HG03103 (cell line): ENCODE measurements around the gene NR5A2.

Experiments
- ATAC-seq: cut with Tn5 transposase; IDR thresholded peaks from one replicate; pipeline ENCODE4 v1.9.1; 2021; ENCODE audit warnings: low read depth; ENCODE audit not compliant: unreplicated experiment

The NR5A2 gene

GRCh38 chr1:200118779-200119505, 91.4 kb downstream of the NR5A2 start:
- ATAC-seq = no peak

GRCh38 chr1:200121421-200121820, 93.9 kb downstream of the NR5A2 start:
- ATAC-seq = no peak

DNA sequence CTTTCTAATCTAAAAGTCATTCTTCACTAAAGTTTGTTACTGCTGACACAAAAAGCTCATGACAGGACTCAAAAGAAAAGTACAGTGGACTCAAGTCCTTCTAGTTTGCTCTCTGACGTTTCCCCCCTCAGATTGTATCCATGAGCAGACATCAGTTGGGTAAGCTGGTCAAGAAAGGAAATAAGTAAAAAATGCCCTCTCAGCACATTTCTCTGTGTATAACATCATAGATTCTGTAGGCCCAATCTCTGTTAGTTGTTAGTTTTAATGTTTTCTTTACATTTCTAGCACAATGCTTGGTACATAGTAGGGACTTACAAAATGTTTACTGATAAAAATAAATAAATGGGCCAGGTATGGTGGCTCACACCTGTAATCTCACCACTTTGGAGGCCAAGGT, 96.8 kb downstream of the NR5A2 start:
- no peak for ATAC-seq

GRCh38 chr1:200128081-200128480, 100.6 kb downstream of the NR5A2 start:
- ATAC-seq = no peak

GRCh38 chr1:200128944-200129879, 101.7 kb downstream of the NR5A2 start:
- no peak for ATAC-seq

DNA sequence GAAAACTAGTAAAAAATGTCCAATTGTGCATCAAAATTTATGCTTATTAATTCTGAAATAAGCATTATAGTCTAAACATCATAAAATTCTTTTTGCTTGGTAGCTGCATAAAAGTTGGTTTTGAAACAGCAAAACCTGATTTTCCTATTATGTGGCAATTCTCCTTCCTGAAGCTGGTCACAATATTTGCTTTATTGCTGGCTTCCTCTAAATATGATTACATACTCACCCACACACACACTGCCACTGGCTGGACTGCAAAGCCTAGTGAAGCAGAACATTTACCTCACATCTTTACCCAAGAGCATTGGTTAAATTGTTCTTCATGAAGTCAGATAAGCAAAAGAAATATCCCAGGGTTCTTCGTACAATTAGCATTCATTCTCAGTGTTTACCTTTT, 103.0 kb downstream of the NR5A2 start:
- no peak for ATAC-seq

DNA sequence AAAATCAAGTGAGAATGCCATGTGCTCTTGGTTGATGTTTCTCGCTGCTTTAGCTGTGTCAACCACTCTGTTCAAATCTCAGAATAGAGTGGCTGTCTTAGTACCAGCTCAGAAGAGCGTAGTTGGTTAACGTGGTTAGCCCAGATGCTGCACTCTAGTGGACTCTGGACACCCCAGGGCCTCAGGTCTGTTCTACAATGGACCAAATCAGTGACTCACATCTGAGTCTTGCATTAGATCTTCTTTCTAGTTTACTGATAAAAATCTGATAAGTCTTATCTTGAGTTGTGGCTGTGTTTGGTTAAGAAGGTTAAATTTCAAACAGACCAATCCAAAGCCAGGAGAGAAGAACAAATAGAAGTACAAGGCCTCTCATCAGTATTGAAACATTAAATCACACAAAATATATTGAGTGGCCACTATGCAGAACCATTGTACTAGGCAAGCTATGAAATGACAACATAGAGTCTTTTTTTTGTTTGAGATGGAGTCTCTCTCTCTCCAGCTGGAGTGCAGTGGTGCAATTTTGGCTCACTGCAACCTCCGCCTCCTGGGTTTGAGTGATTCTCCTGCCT, 104.1 kb downstream of the NR5A2 start:
- no peak for ATAC-seq

DNA sequence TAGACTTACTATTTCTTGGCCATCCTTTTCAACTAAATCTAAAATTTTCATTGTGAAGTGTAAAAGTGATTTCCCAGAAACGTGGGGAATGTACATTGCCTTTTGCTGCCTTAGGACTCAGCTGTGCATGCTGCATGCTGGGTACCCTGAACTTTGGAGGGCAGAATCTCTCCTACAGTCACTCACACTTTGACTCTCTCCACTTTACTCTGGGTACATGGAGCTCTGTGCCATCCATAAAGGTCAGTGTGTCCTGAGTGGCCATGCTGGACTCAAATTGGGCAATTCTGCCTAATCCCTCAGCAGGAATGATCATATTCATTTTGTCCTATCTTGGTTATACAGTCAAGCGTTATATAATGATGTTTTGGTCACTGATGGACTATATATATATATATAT, 105.6 kb downstream of the NR5A2 start:
- no peak for ATAC-seq

- ATAC-seq = no peak
Measured at GRCh38 chr1:200134116-200134515, 106.6 kb downstream of the NR5A2 start.

- no peak for ATAC-seq
Measured at GRCh38 chr1:200136384-200136783, 108.9 kb downstream of the NR5A2 start.

DNA sequence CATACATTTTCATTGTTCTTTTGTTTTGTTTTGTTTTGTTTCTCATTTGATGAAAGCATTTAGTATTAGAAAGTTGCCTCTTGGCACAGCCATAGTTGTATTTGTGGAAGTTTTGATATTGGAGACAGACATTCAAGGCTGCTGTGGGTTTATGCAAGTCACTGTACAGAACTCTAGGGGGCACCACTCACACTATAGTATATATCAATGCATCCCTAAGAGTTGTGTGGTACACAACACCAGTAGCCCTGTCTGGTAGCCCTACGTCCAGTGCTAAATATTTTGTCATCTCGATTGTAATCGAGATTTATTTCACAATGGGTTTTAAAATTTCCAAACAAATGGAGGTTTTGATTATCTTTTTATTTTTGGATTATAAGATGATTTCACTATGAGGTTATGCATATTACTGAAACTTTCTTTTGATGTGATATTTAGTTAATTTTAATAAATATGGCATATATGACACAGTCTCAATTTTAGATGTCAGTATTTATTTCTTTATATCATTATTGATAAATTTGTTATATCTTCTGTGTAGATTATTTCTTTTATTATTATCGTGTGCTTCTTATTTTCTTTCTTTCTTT, 112.2 kb downstream of the NR5A2 start:
- ATAC-seq = peak; percentile 76

GRCh38 chr1:200143347-200143746, 115.8 kb downstream of the NR5A2 start:
- ATAC-seq = no peak

- ATAC-seq = no peak
Measured at GRCh38 chr1:200146100-200146499, 118.6 kb downstream of the NR5A2 start.

- no peak for ATAC-seq
Measured at GRCh38 chr1:200147094-200147493, 119.6 kb downstream of the NR5A2 start.

DNA sequence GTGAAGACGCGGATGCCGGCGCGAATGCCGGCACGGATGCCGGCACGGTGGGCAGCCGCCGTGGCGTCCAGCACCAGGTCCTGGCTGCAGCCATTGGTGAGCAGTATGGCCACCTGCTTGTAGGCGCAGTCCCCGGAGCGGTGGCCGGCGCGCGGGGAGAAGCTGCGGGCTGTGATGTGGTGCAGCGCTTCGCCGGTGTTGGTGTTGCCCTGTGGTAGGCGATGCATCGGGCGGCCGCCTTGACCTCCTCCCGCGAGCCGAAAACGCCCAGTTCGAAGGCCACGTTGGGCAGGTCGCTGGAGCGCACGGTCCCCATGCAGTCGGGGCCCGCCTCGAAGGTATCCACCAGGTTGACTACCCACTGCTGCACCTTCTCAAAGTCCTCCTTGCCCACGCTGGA, 120.2 kb downstream of the NR5A2 start:
- no peak for ATAC-seq

GRCh38 chr1:200150006-200150405, 122.5 kb downstream of the NR5A2 start:
- no peak for ATAC-seq

GRCh38 chr1:200150721-200151120, 123.2 kb downstream of the NR5A2 start:
- no peak for ATAC-seq

DNA sequence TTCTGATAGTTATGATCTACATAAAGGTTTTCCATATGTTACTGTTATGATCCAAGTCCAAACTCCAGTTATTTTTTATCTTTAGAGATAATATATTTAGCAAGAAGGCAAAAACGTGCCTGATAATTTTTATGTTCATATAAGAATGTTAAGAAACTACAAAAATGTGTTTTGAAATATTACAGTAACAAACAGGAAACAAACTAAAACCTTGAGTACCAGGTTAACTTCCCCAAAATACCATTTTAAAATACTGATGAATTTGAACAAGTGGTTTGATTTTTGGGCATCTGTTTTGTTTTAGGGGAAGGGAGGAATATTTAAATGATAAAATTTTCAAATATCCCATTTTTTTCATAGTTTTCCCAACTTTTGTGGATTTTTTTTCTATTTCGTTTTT, 124.8 kb downstream of the NR5A2 start:
- ATAC-seq = no peak

DNA sequence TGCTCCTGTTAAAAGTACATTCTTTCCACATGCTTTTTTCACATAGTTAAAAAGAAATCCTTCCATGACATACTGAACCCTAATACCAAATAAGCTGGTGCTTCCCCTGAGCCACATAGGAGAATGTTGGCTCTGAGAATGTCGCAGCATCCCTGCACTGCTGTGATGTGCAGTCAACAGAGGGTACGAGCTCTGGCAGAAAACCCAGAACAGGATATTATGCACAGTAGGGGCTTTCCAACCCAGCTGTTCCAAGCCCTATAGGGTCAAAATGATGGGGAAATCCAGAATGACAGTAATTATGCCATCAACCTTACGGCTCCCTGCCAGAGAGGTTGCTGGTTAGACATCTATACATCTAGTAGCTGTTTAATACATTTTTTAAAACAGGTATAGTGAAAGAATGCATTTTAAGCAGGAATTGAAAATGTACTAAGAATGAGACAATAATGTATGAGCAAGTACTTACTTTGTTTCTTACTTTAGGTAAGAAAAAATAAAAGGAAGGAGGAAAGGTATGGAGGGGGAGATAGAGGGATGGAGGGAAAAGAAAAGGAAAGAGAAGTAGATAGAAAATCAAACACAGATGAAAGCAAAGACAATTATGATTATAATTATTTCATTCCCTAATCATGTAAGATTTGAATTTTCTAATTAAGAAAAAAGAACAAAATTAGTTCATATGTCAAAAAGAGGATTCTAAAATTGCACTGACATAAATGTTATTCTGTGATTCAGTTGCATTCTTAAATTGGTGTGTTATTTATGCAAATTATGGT, 126.0 kb downstream of the NR5A2 start:
- ATAC-seq = no peak

GRCh38 chr1:200154069-200154767, 126.7 kb downstream of the NR5A2 start:
- peak; percentile 93 for ATAC-seq
